ENCODE results near the gene PRPF8.
A peak's percentile ranks its signal among the peaks of the same experiment; 100 is the strongest.

The PRPF8 gene

DNA sequence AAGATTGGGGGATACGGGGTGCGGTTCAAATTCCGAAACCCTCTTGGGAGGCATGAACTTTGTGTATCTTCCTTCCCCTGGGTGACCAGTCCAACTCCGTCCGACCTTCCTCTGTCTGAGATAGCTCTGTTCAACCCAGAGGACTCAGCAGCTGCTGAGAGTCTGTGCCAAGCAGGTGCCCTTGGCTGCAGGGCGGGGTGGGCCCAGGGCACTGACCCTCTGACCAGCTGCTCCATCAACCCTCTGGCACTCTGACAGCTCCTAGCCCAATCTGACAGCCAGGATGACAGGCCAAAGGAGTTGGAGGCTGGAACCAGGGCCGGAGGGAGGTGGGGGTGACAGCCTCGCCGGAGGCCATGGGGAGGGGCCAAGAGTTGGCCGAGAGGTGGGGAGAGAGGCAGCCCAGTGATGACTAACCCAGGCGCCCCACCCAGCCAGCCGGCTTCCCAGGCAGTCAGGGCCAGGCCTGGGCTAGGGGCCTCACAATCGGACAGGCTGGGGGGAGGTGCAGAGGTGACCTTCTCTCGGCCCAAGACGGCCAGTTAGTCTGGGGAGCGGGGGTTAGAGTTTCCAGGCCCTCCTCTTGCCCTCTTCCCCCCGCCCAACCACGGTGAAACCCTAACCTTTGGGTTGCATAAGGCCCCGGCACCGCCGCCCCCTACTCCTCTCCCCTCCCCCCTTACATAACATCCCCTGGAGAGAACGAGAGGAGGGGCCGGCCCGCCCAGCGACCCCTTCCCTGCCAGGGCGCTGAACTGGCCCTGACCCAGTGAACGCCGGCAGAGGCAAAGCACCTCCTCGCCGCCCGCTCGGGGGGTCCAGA, 30.5 kb upstream of the PRPF8 start:
- peak overlapping the region; percentile 47 for H3K4me3 ChIP-seq (ENCODE audit: low read depth, low read length)
- TF ChIP-seq, protein P1, sequence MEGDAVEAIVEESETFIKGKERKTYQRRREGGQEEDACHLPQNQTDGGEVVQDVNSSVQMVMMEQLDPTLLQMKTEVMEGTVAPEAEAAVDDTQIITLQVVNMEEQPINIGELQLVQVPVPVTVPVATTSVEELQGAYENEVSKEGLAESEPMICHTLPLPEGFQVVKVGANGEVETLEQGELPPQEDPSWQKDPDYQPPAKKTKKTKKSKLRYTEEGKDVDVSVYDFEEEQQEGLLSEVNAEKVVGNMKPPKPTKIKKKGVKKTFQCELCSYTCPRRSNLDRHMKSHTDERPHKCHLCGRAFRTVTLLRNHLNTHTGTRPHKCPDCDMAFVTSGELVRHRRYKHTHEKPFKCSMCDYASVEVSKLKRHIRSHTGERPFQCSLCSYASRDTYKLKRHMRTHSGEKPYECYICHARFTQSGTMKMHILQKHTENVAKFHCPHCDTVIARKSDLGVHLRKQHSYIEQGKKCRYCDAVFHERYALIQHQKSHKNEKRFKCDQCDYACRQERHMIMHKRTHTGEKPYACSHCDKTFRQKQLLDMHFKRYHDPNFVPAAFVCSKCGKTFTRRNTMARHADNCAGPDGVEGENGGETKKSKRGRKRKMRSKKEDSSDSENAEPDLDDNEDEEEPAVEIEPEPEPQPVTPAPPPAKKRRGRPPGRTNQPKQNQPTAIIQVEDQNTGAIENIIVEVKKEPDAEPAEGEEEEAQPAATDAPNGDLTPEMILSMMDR (IDR thresholded peaks at IDR 0.05; ENCODE audit: borderline replicate concordance, insufficient read depth, low read depth, low read length) = no peak

DNA sequence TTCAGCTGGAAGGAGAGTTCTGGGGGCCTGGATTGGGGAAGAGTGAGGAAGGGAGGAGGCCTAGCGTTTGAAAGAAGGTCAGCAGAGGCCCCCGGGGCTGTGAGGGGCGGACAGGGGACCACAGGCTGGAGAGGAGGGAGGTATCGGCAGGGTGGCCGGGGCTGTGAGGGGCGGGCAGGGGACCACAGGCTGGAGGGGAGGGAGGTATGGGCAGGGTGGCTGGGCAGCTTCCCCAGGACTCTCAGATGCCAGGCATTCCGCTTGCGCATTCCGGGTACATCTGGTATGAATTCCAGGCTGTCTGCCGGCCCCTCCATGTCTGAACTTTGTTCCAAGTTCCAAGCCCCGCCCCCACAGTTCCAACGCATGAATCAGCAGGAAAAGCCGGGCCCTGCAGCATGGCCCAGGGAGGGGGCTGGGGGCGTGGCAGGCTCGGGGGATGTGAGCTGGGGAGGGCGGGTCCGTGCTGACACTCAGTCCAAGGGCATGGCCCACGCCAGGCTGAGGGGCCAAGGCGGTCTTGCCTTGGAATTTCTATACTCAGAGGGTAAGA, 29.8 kb upstream of the PRPF8 start:
- no peak overlapping the region for H3K4me3 ChIP-seq (ENCODE audit: low read depth, low read length)
- TF ChIP-seq, protein P1 (IDR thresholded peaks at IDR 0.05; ENCODE audit: borderline replicate concordance, insufficient read depth, low read depth, low read length) = no peak

DNA sequence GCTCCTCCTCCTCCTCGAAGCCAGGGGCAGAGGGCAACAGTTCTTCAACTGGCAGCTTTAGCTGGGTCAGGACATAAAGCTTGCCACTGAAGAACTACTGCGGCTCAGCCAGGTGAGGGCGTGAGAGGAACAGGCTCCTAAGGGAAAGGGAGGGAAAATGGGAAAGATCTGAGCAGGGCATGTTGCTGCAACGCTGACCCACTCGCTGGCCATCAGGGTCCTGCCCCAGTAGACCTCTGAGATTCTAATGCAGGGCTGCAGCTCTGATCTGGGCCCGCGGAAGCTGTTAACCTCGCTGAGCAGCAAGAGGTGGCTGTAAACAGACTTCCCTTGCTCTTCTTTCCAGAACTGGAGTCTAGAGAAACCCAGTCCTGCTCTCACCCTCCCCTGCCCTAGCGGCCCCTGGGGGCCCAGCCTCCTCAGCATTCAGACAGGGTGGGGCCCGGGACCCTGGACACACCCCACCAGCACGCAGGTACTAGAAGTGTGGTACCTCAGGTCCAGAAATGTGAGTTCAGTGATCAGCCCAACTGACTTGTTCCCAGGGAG, 29.3 kb upstream of the PRPF8 start:
- TF ChIP-seq, protein P1 (IDR thresholded peaks at IDR 0.05; ENCODE audit: borderline replicate concordance, insufficient read depth, low read depth, low read length) = peak; percentile 47
- no peak overlapping the region for H3K4me3 ChIP-seq (ENCODE audit: low read depth, low read length)

DNA sequence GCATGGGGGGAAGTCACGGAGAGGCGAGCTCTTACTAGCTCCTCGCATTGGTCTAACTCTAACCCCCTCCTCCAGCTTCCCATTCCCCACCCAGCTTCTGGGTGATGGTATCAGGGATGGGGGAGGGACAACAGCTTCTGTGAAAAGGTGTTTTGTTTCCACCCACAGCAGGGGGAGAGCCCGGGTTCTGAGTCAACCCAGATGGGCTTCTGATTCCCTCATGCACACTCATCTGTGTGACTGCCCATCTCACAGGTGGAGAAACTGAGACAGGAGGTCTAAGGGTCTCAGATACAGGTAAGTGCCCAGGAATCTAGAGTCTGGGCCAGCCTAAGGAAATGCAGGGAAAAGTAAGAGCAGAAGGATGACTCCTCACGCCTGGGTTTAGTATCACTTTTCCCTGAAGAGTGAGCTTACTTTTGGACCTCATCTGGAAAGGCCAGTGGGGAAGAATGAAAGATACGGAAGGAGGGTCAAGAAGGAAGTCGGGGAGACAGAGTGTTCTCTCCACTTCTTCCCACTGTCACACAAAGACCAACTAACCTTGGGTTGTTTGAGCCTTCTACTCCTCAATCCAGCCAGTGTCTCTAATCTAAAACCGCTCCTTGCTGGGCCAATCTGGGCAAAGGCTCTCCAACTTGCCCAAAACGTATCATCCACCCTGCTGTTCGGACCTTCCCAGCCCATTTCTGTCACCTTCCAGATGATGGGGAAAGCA, 28.7 kb upstream of the PRPF8 start:
- TF ChIP-seq, protein P1 (IDR thresholded peaks at IDR 0.05; ENCODE audit: borderline replicate concordance, insufficient read depth, low read depth, low read length) = no peak
- H3K4me3 ChIP-seq (ENCODE audit: low read depth, low read length) = no peak overlapping the region

DNA sequence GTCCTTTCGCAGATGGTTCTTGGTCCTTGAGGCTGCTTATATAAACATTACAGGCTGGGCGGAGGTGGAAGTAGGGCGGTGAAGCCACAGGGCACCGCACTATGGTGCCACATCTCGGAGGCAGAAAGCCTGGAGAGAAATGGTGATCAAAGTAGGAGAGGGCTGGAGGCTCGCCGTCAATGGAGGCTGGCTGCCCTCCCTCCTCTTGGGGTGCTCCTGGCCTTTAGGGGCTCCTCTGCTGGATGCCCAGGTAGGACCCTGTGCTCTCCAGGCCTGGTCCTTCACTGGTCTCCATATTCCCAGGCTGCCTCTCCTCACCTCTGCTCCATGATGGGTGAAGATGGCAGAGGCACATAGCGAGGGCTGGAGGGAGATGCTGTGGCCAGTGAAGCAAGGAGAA, 27.6 kb upstream of the PRPF8 start:
- H3K4me3 ChIP-seq (ENCODE audit: low read depth, low read length) = no peak overlapping the region
- TF ChIP-seq, protein P1 (IDR thresholded peaks at IDR 0.05; ENCODE audit: borderline replicate concordance, insufficient read depth, low read depth, low read length) = no peak

DNA sequence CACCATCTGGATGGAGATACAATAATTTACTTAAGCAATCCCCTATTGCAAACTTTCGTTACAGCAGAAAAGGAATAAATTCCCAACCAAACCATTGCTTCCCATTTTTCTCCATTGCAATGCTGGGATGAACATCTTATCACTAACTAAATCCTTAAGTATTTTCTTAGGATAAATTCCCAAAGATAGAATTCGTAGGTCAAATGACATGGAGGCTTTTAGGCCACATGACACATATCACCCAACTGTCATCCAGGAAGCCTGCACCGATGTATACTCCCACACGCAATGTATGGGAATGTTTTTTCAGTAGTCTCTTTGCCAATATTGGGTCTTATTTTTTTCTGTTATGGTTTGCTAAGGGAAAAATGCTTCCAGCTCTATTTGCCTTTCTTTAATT, 27.1 kb upstream of the PRPF8 start:
- no peak overlapping the region for H3K4me3 ChIP-seq (ENCODE audit: low read depth, low read length)
- TF ChIP-seq, protein P1 (IDR thresholded peaks at IDR 0.05; ENCODE audit: borderline replicate concordance, insufficient read depth, low read depth, low read length) = no peak
